ENCODE data around the gene NBPF6.
"Not testable (repeated sequence)": the region's sequence is repeated elsewhere in the genome, so short reads cannot be mapped to it uniquely, and the experiment has no call there.

NBPF6 gene

GRCh38 chr1:108513044-108513415 lies 62.9 kb downstream of the NBPF6 start:
- H3K4me1 Mint-ChIP-seq, result no peaks in the 10 kb centered on the region
- TF ChIP-seq CTCF (IDR thresholded peaks at IDR 0.05), result no peak
- H3K27ac Mint-ChIP-seq, result no peak overlapping the region
- no peaks in the 10 kb centered on the region for H3K36me3 Mint-ChIP-seq (ENCODE audit: low read depth)
- no peaks in the 10 kb centered on the region for H3K9me3 Mint-ChIP-seq
- H3K4me3 Mint-ChIP-seq, result no peak overlapping the region
- DNase-seq, result no peak
- peaks cover 3% of the 10 kb centered on the region for H3K27me3 Mint-ChIP-seq (ENCODE audit: low read depth, poor library complexity)

- H3K9me3 Mint-ChIP-seq; H3K27ac Mint-ChIP-seq; H3K36me3 Mint-ChIP-seq (ENCODE audit: low read depth); DNase-seq; H3K4me3 Mint-ChIP-seq; H3K4me1 Mint-ChIP-seq; H3K27me3 Mint-ChIP-seq (ENCODE audit: low read depth, poor library complexity): not testable (repeated sequence)
Observed at GRCh38 chr1:108513914-108514313, 63.8 kb downstream of the NBPF6 start.

GRCh38 chr1:108517301-108517897 lies 67.3 kb downstream of the NBPF6 start:
- not testable (repeated sequence) for DNase-seq; H3K27me3 Mint-ChIP-seq (ENCODE audit: low read depth, poor library complexity); H3K4me3 Mint-ChIP-seq; H3K9me3 Mint-ChIP-seq; H3K36me3 Mint-ChIP-seq (ENCODE audit: low read depth); H3K4me1 Mint-ChIP-seq; H3K27ac Mint-ChIP-seq
